GM12801 (cell line): ENCODE results near the gene SFXN4.

Experiments
- CTCF ChIP-seq: IDR thresholded peaks from one replicate; pipeline ENCODE4 v1.5.1; 2011; ENCODE audit warnings: control low read depth; ENCODE audit not compliant: insufficient read length; ENCODE audit errors: extremely low read depth

SFXN4 gene

GRCh38 chr10:119166118-119166500 is 595 bp upstream of the SFXN4 start:
- no peak for TF ChIP-seq CTCF

GRCh38 chr10:119162452-119163092 is 2.9 kb downstream of the SFXN4 start:
- no peak for TF ChIP-seq CTCF

GRCh38 chr10:119161680-119162451 is 3.6 kb downstream of the SFXN4 start:
- no peak for TF ChIP-seq CTCF

- no peak for TF ChIP-seq CTCF
These were observed 6.2 kb downstream of the SFXN4 start for GRCh38 chr10:119159332-119159731.

- no peak for TF ChIP-seq CTCF
These were observed 11.9 kb downstream of the SFXN4 start for GRCh38 chr10:119153661-119154060.

- TF ChIP-seq CTCF: no peak
These were observed 12.5 kb downstream of the SFXN4 start for GRCh38 chr10:119153041-119153440.

GRCh38 chr10:119149729-119150128 is 15.8 kb downstream of the SFXN4 start:
- no peak for TF ChIP-seq CTCF
